ENCODE data around the gene ZNF467.

ZNF467 gene

DNA sequence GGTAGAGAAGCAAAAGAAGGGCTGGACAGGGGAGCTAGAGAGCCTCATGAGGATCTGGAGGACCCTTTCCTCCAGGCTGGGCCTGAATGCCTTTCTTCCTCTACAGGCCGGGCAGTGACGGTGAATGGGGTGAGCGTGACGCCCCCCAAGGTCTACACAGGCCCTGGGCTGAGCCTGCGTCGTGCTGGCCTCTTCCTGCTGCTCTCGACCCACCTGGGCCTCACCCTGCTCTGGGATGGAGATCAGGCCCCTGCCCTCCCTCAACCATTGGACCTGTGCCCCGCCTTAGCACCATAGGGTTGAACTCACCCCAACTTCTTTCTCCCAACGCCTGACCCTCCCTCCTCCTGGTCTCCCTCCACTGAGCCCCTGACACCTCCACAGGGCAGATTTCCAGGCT lies 12.6 kb upstream of the ZNF467 start:
- no peaks in the 10 kb centered on the region for H3K27me3 ChIP-seq (ENCODE audit: control insufficient read depth, insufficient read depth, low read length)
- no peaks in the 10 kb centered on the region for H3K79me2 ChIP-seq
- H3K27ac ChIP-seq, result no peak overlapping the region
- H3K36me3 ChIP-seq (ENCODE audit: control insufficient read depth, insufficient read depth, low read length), result no peaks in the 10 kb centered on the region
- no peak overlapping the region for H3K9ac ChIP-seq
- H3K4me3 ChIP-seq (ENCODE audit: low read depth, low read length), result no peak overlapping the region
- H3K4me2 ChIP-seq (ENCODE audit: low read length), result no peak overlapping the region
- H3K9me3 ChIP-seq (ENCODE audit: control insufficient read depth, low read length), result no peaks in the 10 kb centered on the region
- no peak overlapping the region for H2AFZ ChIP-seq
- TF ChIP-seq, protein P1, sequence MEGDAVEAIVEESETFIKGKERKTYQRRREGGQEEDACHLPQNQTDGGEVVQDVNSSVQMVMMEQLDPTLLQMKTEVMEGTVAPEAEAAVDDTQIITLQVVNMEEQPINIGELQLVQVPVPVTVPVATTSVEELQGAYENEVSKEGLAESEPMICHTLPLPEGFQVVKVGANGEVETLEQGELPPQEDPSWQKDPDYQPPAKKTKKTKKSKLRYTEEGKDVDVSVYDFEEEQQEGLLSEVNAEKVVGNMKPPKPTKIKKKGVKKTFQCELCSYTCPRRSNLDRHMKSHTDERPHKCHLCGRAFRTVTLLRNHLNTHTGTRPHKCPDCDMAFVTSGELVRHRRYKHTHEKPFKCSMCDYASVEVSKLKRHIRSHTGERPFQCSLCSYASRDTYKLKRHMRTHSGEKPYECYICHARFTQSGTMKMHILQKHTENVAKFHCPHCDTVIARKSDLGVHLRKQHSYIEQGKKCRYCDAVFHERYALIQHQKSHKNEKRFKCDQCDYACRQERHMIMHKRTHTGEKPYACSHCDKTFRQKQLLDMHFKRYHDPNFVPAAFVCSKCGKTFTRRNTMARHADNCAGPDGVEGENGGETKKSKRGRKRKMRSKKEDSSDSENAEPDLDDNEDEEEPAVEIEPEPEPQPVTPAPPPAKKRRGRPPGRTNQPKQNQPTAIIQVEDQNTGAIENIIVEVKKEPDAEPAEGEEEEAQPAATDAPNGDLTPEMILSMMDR (IDR thresholded peaks at IDR 0.05), result no peak
- H3K4me1 ChIP-seq, result peaks cover 3% of the 10 kb centered on the region

DNA sequence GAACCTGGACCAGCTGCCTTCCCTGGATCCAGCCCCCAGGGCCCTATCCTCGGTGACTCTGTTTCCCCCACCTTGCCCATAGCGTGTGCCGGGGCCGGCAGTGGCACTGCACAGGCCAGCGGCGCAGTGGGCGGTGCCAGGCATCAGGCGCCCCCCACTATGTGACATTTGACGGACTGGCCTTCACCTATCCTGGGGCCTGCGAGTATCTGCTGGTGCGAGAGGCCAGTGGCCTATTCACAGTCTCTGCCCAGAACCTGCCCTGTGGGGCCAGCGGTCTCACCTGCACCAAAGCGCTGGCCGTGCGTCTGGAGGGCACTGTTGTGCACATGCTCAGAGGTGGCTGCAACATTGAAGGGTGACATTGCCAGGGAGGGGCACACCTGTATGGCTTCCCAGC lies 12.0 kb upstream of the ZNF467 start:
- H3K27ac ChIP-seq, result no peak overlapping the region
- H3K4me2 ChIP-seq (ENCODE audit: low read length), result no peak overlapping the region
- H3K79me2 ChIP-seq, result no peaks in the 10 kb centered on the region
- no peaks in the 10 kb centered on the region for H3K27me3 ChIP-seq (ENCODE audit: control insufficient read depth, insufficient read depth, low read length)
- no peak overlapping the region for H2AFZ ChIP-seq
- peaks cover 3% of the 10 kb centered on the region for H3K4me1 ChIP-seq
- H3K9me3 ChIP-seq (ENCODE audit: control insufficient read depth, low read length), result no peaks in the 10 kb centered on the region
- TF ChIP-seq, protein P1 (IDR thresholded peaks at IDR 0.05), result no peak
- H3K4me3 ChIP-seq (ENCODE audit: low read depth, low read length), result no peak overlapping the region
- H3K9ac ChIP-seq, result no peak overlapping the region
- H3K36me3 ChIP-seq (ENCODE audit: control insufficient read depth, insufficient read depth, low read length), result no peaks in the 10 kb centered on the region

DNA sequence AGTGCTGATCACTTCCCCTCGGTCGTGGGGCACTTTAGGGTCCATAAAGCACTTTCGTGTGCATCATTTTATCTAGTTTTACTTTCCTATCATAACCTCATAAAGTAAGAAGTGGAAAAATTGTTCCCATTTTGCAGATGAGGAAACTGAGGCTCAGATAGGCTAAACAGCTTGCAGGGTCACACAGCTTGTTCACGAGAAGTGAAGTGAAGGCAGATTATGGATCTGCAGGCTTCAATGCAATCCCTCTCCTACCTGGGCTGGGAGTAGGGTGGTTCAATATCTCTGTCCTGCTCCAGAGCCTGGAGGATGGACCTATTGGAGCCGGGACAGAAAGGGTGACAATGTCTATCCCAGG lies 10.8 kb upstream of the ZNF467 start:
- H3K79me2 ChIP-seq, result no peaks in the 10 kb centered on the region
- TF ChIP-seq, protein P1 (IDR thresholded peaks at IDR 0.05), result no peak
- no peak overlapping the region for H3K27ac ChIP-seq

DNA sequence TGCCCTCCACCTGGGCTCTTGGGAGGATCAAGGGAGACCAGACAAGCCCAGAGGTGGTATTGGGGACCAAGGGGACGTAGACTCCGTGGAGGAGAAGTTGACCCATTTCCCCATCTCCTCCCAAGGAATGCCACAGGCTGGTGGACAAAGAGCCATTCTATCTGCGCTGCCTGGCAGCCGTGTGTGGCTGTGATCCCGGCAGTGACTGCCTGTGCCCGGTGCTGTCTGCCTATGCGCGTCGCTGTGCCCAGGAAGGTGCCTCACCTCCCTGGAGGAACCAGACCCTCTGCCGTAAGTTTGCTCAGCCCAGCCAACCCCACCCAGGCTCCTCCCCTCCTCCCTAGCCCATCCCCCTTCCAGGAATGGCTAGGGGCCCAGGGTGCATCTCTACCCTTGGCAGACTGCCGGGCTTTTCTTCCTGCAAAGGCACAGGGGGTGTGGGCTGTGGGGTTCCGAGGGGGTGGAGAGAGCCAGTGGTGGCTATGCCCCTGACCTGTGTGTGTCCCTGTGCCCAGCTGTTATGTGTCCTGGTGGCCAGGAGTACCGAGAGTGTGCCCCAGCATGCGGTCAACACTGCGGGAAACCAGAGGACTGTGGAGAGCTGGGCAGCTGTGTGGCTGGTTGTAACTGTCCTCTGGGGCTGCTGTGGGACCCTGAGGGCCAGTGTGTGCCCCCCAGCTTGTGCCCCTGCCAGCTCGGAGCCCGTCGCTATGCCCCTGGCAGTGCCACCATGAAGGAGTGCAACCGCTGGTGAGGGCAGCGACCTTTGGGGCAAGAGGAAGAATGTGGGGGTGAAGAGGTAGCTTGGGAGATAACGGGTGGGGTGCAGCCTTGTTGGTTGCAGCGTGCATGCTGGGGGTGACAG lies 10.2 kb upstream of the ZNF467 start:
- Histone ChIP-seq H3K27ac (no peak overlapping the region), H3K4me3 (ENCODE audit: low read depth, low read length) (no peak overlapping the region)

More for the DNA sequence above, 10.8 kb upstream of the ZNF467 start:
- Histone ChIP-seq H3K4me3 (ENCODE audit: low read depth, low read length) (no peak overlapping the region), H3K4me1 (peaks cover 3% of the 10 kb centered on the region), H3K27me3 (ENCODE audit: control insufficient read depth, insufficient read depth, low read length) (no peaks in the 10 kb centered on the region), H3K9ac (no peak overlapping the region), H3K9me3 (ENCODE audit: control insufficient read depth, low read length) (no peaks in the 10 kb centered on the region), H3K4me2 (ENCODE audit: low read length) (no peak overlapping the region), H2AFZ (no peak overlapping the region), H3K36me3 (ENCODE audit: control insufficient read depth, insufficient read depth, low read length) (no peaks in the 10 kb centered on the region)

More for the DNA sequence above, 10.2 kb upstream of the ZNF467 start:
- Histone ChIP-seq H3K36me3 (ENCODE audit: control insufficient read depth, insufficient read depth, low read length) (no peaks in the 10 kb centered on the region), H3K9me3 (ENCODE audit: control insufficient read depth, low read length) (no peaks in the 10 kb centered on the region), H3K27me3 (ENCODE audit: control insufficient read depth, insufficient read depth, low read length) (no peaks in the 10 kb centered on the region), H3K9ac (no peak overlapping the region), H3K4me1 (peaks cover 3% of the 10 kb centered on the region), H3K79me2 (no peaks in the 10 kb centered on the region), H2AFZ (no peak overlapping the region), H3K4me2 (ENCODE audit: low read length) (no peak overlapping the region)
- TF ChIP-seq, protein P1 (IDR thresholded peaks at IDR 0.05), result no peak

Measured in parathyroid adenoma (tissue), 2 donors.